ENCODE data around the gene DTX1.

DNA sequence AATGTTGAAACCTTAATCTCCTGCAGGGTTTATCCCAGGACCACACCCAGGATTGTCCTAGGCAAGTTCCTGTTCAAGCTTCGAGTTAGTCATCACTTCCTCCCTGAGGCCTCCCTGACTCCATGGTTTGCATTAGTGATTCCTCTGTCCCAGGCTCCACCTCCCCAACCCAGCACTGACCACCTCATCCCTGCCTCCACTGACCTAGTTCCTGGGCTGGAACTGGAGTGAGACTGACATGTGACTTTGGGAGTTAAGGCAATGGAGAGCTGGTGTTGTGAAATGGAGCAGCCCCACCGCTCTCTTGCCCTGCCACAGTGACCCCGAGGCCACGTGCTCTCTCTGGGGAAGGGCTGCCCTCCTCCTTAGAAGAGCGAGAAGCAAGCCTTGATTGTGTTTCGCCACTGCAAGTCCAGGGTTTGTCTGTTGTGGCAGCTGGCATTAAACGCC lies 15.8 kb upstream of the DTX1 start:
- TF ChIP-seq ZNF121 (tag by site-specific recombination; IDR thresholded peaks at IDR 0.05) (no peak), ATF2 (tag by site-specific recombination; IDR thresholded peaks at IDR 0.05; ENCODE audit: low read depth) (no peak), ZNF175 (tag by site-specific recombination; IDR thresholded peaks at IDR 0.05) (no peak), ZNF274 (IDR thresholded peaks at IDR 0.05; ENCODE audit: low read length) (no peak), ZNF274 (tag by site-specific recombination; IDR thresholded peaks at IDR 0.05; ENCODE audit: borderline replicate concordance) (no peak), ZNF112 (tag by site-specific recombination; IDR thresholded peaks at IDR 0.05) (no peak), ZNF610 (tag by site-specific recombination; IDR thresholded peaks at IDR 0.05; ENCODE audit: borderline replicate concordance) (no peak)
- TF ChIP-seq, protein P1, sequence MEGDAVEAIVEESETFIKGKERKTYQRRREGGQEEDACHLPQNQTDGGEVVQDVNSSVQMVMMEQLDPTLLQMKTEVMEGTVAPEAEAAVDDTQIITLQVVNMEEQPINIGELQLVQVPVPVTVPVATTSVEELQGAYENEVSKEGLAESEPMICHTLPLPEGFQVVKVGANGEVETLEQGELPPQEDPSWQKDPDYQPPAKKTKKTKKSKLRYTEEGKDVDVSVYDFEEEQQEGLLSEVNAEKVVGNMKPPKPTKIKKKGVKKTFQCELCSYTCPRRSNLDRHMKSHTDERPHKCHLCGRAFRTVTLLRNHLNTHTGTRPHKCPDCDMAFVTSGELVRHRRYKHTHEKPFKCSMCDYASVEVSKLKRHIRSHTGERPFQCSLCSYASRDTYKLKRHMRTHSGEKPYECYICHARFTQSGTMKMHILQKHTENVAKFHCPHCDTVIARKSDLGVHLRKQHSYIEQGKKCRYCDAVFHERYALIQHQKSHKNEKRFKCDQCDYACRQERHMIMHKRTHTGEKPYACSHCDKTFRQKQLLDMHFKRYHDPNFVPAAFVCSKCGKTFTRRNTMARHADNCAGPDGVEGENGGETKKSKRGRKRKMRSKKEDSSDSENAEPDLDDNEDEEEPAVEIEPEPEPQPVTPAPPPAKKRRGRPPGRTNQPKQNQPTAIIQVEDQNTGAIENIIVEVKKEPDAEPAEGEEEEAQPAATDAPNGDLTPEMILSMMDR (tag by site-specific recombination; IDR thresholded peaks at IDR 0.05), result no peak

Data from HEK293 (cell line).